Spleen (tissue), 7 donors: ENCODE data around the gene OSMR.

Source experiments
- POLR2A ChIP-seq, 3 donors: fragments of 450-650 bp; IDR thresholded peaks; one replicate each; pipeline ENCODE4 v1.5.1; 2017; ENCODE audit warnings: antibody characterized with exemption in 3 of 3, mild to moderate bottlenecking in 1 of 3
- POLR2AphosphoS5 ChIP-seq, 3 donors: sonication (generic); formaldehyde crosslinking; IDR thresholded peaks; one replicate each; pipeline ENCODE4 v1.5.1; 2017; ENCODE audit warnings: antibody characterized with exemption in 3 of 3
- TF ChIP-seq, protein P1 (sequence below), 11 experiments: fragments of 200-600 bp in 7 of 11; fragments of 450-650 bp in 4 of 11; sonication (generic) in 4 of 11; IDR thresholded peaks in 8 of 11; conservative IDR thresholded peaks in 3 of 11; 1 replicate in 7 of 11; 2 replicates in 4 of 11; pipeline versions ENCODE4 v1.4.0 to v1.8.0; 2016 to 2021; ENCODE audit warnings: antibody characterized with exemption in 11 of 11, inconsistent platforms in 4 of 11, mild to moderate bottlenecking in 1 of 11
- donor health status: DM: no; HTN: no; CAD: no; lungs with moderate emphysema.
- donor health status: DM: no; HTN: no; CAD: no.
- donor health status: DM: no; HTN: no; CAD: no.

DNA sequence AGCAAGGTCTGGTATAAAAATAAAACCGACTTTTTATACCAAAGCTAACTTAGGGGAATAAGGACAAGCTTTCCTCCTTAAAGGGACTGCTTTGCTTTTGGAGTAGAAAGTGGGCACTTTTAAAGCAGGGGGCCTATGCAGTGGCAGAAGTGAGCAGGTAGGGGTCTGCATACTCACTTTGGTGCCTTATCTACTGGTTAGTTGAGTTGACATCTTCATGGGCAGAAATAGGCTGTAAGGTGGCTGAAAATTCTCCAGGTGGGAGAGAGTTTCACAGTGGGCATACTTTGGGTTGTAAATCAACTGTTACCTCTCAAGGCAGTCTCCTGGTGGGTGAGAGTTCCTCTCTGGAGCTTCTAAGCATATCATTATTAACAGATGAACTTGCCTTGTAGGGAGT is 24.8 kb downstream of the OSMR start:
- TF ChIP-seq, protein P1, sequence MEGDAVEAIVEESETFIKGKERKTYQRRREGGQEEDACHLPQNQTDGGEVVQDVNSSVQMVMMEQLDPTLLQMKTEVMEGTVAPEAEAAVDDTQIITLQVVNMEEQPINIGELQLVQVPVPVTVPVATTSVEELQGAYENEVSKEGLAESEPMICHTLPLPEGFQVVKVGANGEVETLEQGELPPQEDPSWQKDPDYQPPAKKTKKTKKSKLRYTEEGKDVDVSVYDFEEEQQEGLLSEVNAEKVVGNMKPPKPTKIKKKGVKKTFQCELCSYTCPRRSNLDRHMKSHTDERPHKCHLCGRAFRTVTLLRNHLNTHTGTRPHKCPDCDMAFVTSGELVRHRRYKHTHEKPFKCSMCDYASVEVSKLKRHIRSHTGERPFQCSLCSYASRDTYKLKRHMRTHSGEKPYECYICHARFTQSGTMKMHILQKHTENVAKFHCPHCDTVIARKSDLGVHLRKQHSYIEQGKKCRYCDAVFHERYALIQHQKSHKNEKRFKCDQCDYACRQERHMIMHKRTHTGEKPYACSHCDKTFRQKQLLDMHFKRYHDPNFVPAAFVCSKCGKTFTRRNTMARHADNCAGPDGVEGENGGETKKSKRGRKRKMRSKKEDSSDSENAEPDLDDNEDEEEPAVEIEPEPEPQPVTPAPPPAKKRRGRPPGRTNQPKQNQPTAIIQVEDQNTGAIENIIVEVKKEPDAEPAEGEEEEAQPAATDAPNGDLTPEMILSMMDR (IDR thresholded peaks at IDR 0.05 in 8 of 11, conservative IDR thresholded peaks at IDR 0.05 in 3 of 11), result no peak
- TF ChIP-seq POLR2AphosphoS5 (IDR thresholded peaks at IDR 0.05) (no peak), POLR2A (IDR thresholded peaks at IDR 0.05) (no peak)
